D721Med (cell line): ENCODE measurements around the gene PGP.
"Not testable (repeated sequence)": the region's sequence is repeated elsewhere in the genome, so short reads cannot be mapped to it uniquely, and the experiment has no call there.

Source experiments
- DNase-seq: peaks from one replicate; pipeline ENCODE4 v3.0.0; 2011; ENCODE audit warnings: low spot score; ENCODE audit not compliant: insufficient read length
- FAIRE-seq: peaks from 2 replicates; lab custom pipeline; 2011; peaks lifted over from hg19 to GRCh38; lab: Jason Lieb, UNC
- CTCF ChIP-seq: IDR thresholded peaks from 2 replicates; pipeline ENCODE4 v1.5.1; 2012; ENCODE audit warnings: mild to moderate bottlenecking, control low read depth; ENCODE audit not compliant: insufficient read depth; ENCODE audit errors: missing control alignments

Gene PGP

GRCh38 chr16:2214719-2214968, at the start of gene PGP:
Gene PGP, minus strand, starts transcription at chr16:2214840. Its CDS starts 63 bp downstream, at chr16:2214777.
- FAIRE-seq, result no peak
- TF ChIP-seq CTCF, result no peak

GRCh38 chr16:2263026-2263425, 48.4 kb upstream of the PGP start:
- DNase-seq, FAIRE-seq: not testable (repeated sequence)

More at GRCh38 chr16:2214719-2214968, at the start of gene PGP:
- no peak for DNase-seq

GRCh38 chr16:2260250-2260649, 45.6 kb upstream of the PGP start:
- no peak for FAIRE-seq
- TF ChIP-seq CTCF, result no peak
- DNase-seq, result no peak

- DNase-seq, FAIRE-seq: not testable (repeated sequence)
Measured at GRCh38 chr16:2258530-2258929, 43.9 kb upstream of the PGP start.

GRCh38 chr16:2257726-2258125, 43.1 kb upstream of the PGP start:
- no peak for TF ChIP-seq CTCF
- DNase-seq (no peak), FAIRE-seq (no peak)

GRCh38 chr16:2256531-2257140, 42.0 kb upstream of the PGP start:
- no peak for DNase-seq
- TF ChIP-seq CTCF, result no peak
- no peak for FAIRE-seq

GRCh38 chr16:2253293-2253692, 38.7 kb upstream of the PGP start:
- TF ChIP-seq CTCF, result no peak
- FAIRE-seq (no peak), DNase-seq (no peak)

GRCh38 chr16:2252806-2253148, 38.1 kb upstream of the PGP start:
- DNase-seq (no peak), FAIRE-seq (no peak)
- TF ChIP-seq CTCF, result no peak
